ENCODE measurements around the gene MEI1.
A peak's percentile ranks its signal among the peaks of the same experiment; 100 is the strongest.
"Not testable (repeated sequence)": the region's sequence is repeated elsewhere in the genome, so short reads cannot be mapped to it uniquely, and the experiment has no call there.

The MEI1 gene

GRCh38 chr22:41683616-41684015 lies 15.7 kb upstream of the MEI1 start:
- DNase-seq, result no peak

GRCh38 chr22:41684194-41684593 lies 15.1 kb upstream of the MEI1 start:
- DNase-seq, result no peak

- DNase-seq, result not testable (repeated sequence)
These were observed 12.4 kb upstream of the MEI1 start for GRCh38 chr22:41686890-41687289.

- DNase-seq, result peak; percentile 12
These were observed 11.4 kb upstream of the MEI1 start for GRCh38 chr22:41687901-41688364.

- DNase-seq, result peak; percentile 85
These were observed 10.7 kb upstream of the MEI1 start, which contains the start of gene SNU13 for GRCh38 chr22:41688365-41689211. TSS of gene SNU13 (minus strand) at chr22:41688867. CDS start at chr22:41688796, 71 bp downstream.

GRCh38 chr22:41690476-41690875 lies 8.8 kb upstream of the MEI1 start:
- DNase-seq, result no peak

GRCh38 chr22:41695211-41695610 lies 4.1 kb upstream of the MEI1 start:
- DNase-seq, result no peak

GRCh38 chr22:41696703-41697102 lies 2.6 kb upstream of the MEI1 start:
- no peak for DNase-seq

- DNase-seq, result peak; percentile 81
These were observed 2.1 kb upstream of the MEI1 start for GRCh38 chr22:41697126-41697775.

- DNase-seq, result no peak
These were observed 733 bp downstream of the MEI1 start for GRCh38 chr22:41700108-41700364.

- no peak for DNase-seq
These were observed 3.5 kb downstream of the MEI1 start for GRCh38 chr22:41702763-41703162.

GRCh38 chr22:41709341-41709740 lies 10.0 kb downstream of the MEI1 start:
- DNase-seq, result no peak

GRCh38 chr22:41713004-41713403 lies 13.7 kb downstream of the MEI1 start:
- DNase-seq, result no peak

GRCh38 chr22:41722496-41722895 lies 23.2 kb downstream of the MEI1 start:
- no peak for DNase-seq

- no peak for DNase-seq
These were observed 26.3 kb downstream of the MEI1 start for GRCh38 chr22:41725510-41726110.

- DNase-seq, result no peak
These were observed 32.3 kb downstream of the MEI1 start for GRCh38 chr22:41731609-41732008.

GRCh38 chr22:41732096-41732772 lies 32.9 kb downstream of the MEI1 start:
- no peak for DNase-seq

- DNase-seq, result not testable (repeated sequence)
These were observed 33.9 kb downstream of the MEI1 start for GRCh38 chr22:41733241-41733640.

- no peak for DNase-seq
These were observed 40.3 kb downstream of the MEI1 start for GRCh38 chr22:41739576-41739975.

- peak; percentile 2 for DNase-seq
These were observed 43.6 kb downstream of the MEI1 start for GRCh38 chr22:41742918-41743317.

- DNase-seq, result no peak
These were observed 46.7 kb downstream of the MEI1 start for GRCh38 chr22:41745968-41746367.

- peak; percentile 50 for DNase-seq
These were observed 47.5 kb downstream of the MEI1 start for GRCh38 chr22:41746567-41747400.

Measured in NCI-H1092 treated with DMSO at 0.1 percent for 48 hours (cell line).